GM19238 (cell line): Measurements from ENCODE around the gene PLCD3.
"Not testable (repeated sequence)": the region's sequence is repeated elsewhere in the genome, so short reads cannot be mapped to it uniquely, and the experiment has no call there.

Experiments
- DNase-seq: peaks from one replicate; pipeline ENCODE4 v3.0.0; 2011; ENCODE audit warnings: low spot score; ENCODE audit not compliant: insufficient read length

The PLCD3 gene

DNA sequence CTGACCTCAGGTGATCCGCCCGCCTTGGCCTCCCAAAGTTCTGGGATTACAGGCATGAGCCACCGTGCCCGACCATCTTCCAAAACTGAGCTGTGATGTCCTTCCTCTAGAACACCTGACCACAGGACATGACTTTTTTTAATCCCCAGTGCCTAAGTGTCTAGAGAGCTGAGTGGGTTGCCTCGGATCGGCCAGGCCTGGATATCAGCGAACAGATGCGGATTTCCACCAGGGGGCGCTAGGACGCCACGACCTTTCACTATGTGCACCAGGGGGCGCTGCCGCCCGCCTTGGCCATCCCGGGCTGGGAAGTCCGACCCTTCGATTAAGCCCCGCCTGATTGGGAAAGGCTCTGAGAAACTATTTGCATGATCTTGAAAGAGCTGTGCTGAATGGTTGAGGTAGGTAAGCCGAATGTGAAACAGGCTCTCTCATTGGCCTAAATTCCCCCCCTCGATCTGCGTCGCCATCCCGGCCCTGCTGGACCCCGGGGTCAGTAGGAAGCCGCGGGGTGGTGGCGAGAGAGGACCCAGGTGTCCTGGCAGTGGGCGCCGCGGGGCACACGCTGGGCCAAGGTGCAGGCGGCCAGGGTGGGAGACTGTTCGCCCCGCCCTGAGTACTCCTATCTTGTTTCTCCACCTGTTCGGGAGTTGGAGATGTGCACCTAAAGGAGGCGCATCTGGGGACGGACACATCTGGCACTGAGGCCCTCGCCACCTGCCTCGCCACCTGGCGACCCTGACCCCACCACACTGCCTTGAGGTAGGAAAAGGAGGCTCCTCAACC, 3.1 kb upstream of the PLCD3 start, which contains the start of gene ACBD4:
ACBD4 (plus strand) TSS at position 496 of the 786 bp plus-strand sequence. CDS start 458 bp downstream, outside the sequence.
- DNase-seq = peak; percentile 96

GRCh38 chr17:45132572-45133463, 503 bp upstream of the PLCD3 start:
- DNase-seq = peak; percentile 91

DNA sequence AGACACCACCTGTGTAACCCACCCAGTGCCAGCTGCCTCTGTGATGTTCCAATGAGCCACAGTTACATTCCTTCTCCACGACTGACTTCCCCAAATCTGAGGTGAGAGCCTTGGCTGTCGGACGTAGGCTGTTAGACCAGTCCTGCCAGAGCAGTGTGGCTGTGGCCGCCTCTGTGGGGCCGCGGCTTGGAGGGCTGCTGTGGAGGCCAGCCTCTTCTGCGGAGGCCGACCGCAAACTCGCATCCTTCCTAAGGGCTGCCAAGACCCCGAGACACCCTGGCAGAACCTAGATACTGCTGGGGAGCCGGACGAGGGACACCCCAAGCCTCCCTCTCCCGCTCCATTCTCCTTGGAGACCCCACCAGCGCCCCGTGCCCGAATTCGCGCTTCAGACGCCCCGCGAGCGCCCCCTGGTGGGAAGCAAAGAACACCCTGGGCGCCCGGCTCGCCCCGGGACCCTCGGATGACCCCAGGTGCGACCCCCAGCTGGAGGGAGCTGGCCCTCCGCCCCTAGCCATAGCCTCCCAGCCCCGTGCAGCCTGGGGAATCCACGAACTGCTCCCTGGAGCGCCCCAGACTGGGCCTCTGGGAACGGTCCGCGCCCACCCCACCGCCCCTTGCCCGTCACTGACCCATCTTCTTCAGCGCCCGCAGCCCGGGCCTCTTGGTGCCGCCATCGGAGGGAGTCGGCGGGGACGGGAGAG, 547 bp downstream of the PLCD3 start:
- peak; percentile 56 for DNase-seq

DNA sequence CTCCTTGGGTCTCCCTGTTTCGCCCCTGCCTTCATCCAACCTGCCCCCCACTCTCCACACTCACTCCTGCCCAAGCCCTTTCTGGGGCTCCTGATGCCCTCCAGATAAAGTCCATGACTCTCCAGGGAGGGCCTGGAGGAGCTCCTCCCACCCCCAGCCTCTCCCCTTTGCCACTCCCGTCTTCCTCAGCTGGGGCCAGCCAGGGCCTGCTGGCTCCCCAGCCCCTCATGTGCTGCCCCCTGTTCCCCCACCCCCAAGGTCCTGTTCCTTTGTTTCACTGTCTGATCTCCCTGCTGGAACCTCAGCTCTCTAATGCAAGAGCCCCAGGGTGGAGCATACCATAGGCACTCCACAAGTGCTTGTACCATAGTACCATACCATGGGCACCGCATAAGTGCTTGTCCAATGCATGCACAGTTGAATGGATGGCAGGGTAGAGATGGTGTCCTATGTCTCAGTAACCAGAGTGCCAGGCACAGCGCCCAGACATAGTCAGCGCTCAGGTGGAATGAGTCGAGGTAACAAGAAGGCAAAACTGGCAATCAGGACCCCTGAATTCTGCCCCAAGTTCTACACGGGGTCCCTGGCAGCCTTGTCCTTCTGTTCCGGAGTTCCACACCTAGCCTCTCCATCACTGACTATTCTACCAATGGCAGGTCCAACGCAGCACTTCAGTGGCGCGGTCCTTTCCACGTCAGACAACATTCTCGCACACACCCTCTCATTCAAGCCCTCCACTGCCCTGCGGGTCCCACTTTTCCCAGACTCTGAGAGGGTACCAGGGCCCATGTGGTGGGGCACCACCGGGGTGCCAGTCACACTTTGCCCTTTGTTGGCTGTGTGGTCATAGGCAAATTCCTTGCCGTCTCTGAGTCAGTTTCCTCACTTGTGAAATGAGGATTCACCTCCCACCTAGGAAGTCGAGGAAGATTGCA, 1.4 kb downstream of the PLCD3 start:
- DNase-seq = no peak

GRCh38 chr17:45129940-45130680, 2.2 kb downstream of the PLCD3 start:
- no peak for DNase-seq

GRCh38 chr17:45129426-45129939, 2.8 kb downstream of the PLCD3 start:
- DNase-seq = no peak

DNA sequence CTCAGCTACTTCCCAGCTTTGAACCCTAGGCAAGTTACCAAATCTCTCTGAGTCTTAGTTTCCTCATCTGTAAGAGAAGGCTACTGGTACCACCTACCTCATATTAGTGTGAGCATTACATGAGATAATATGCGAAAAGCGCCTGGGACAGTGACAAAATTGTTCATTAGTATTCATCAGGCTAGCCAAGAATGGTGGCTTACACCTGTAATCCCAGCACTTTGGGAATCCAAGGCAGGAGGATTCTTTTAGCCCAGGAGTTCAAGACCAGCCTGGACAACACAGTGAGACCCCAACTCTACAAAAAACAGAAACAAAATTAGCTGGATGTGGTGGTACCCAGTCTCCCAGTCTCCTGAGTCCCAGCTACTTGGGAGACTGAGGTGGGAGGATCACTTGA, 3.3 kb downstream of the PLCD3 start:
- DNase-seq = no peak

DNA sequence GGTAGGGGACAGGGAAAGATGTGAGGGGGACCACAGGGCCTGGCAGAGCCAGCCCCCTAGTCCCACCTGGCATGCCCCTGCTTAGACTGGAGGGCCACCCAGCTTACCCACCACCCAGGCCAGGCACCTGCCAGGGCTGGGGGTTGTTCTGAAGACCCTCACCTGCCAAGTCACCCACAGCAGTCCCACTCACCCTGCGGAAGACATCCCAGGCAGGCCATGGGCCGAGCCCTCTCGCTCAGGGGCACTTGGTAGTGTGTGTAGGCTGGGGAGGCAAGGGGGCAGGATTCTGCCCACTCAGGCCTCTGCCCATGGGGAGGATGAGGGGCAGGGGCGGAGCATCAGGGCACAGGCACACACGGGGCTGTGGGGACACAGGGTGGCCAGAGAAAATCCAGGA, 4.0 kb downstream of the PLCD3 start:
- DNase-seq = no peak

DNA sequence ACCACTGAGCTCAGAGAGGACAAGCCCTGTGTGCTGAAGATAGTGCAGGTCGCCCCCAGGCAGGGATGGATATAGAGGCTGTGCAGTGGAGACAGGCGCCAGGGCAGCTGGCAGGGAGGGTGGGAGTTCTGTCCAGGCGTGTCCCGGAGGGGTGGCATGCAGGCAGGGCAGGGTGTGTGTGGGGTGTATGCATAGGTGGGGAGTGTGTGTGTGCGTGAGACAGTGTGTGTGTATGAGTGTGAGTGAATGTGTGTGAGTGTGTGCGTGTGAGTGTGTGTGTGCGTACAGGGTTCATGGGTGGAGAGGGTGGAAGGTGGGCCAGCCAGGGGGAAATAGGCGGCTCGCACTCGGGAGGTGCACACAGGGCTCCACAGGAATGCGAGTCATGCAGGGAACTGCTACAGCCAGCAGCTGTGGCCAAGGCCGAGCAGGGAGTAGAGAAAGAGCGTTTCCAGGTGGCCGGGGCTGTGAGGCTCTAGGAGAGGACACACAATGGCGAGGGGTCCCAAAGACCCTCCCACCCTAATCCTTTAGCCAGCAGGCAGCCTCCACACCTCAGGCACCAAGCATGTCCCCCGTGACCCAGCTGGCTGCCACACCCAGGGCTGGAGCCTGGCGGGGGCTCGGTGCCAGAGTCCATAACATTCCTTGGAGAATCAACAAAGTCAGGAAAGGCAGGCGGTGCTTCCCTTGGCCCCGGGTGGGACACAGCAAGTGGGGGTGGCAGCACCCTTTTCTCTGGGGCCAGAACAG, 4.6 kb downstream of the PLCD3 start:
- DNase-seq = no peak

DNA sequence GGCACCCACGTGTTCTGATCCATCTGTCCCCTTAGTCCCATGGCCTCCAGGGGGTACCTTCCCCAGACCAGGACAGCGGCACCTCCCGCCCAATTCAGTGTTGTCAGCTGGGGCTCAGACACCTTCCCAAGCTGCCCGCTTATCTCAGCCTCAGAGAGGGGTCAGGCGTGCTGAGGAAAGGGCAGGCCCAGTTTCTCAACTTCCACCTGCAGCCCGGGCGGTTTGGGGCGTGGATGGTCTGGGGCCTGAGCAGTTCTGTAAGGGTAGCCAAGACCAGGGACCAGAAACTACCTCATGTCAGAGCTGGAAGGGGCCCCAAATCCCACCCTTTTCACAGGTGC, 5.1 kb downstream of the PLCD3 start:
- no peak for DNase-seq

DNA sequence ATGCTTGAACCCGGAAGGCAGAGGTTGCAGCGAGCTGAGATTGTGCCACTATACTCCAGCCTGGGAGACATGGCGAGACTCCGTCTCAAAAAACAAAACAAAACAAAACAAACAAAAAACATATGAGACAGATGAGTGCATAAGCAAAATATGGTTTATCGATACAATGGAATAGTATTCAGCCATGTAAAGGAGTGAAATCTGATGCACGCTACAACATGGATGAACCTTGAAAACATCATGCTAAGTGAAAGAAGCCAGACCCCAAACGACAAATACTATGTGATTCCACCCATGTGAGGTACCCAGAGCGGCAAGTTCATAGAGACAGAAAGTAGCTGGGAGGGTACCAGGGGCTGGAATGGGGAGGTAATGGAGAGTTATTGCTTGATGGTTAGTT, 6.8 kb downstream of the PLCD3 start:
- DNase-seq = no peak

GRCh38 chr17:45124797-45125122, 7.6 kb downstream of the PLCD3 start:
- DNase-seq = not testable (repeated sequence)

GRCh38 chr17:45123930-45124796, 8.2 kb downstream of the PLCD3 start:
- DNase-seq = no peak

DNA sequence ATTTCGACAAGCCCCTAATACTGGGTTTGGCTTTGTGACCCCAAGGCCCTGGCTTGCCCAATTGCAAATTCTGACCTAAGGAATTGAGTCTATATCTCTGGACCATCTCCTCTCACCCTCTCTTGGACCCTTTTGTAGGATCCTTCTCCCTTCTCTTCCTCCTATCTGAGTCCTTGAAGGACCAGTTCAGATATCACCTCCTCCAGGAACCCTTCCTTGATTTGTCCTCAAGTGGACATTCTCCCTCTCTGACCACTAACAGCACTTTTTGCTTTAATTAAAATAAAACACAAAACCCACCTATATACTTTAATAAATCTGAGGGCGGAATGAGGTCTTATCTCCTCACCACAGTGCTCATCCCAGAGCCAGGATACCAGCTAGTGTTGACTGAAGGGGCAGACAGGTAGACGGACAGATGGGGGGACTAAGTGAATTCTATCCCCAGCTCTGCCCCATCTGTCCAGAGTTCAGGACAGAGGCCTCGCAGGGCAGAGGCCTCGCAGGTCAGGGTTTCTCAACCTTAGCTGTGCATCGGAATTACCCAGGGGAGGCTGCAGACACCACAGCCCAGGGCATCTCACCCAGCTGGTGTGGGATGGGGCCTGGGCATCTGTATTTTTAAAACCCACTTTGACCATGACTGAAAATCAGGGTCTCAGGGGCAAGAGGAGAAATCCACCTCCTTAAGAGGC, 9.1 kb downstream of the PLCD3 start:
- DNase-seq = no peak

DNA sequence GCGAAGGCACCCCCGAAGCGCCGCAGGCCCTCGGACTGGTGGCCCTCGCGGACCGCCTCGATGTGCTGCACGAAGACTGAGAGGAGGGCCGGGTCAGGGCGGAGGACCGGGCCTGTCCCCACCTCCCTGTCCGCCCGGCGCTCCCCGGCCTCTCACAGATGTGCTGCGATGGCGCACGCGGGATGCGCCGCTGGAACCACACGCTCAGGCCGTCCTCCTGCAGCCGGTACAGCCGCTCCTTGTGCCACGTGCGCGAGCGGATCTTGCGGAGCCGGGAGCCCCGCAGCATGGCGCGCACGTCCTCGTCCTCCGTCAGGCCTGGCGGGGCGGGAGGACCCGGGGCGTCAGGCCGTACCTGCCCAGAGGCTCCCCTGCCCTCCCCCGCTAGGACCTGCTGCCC, 11.3 kb downstream of the PLCD3 start:
- no peak for DNase-seq

DNA sequence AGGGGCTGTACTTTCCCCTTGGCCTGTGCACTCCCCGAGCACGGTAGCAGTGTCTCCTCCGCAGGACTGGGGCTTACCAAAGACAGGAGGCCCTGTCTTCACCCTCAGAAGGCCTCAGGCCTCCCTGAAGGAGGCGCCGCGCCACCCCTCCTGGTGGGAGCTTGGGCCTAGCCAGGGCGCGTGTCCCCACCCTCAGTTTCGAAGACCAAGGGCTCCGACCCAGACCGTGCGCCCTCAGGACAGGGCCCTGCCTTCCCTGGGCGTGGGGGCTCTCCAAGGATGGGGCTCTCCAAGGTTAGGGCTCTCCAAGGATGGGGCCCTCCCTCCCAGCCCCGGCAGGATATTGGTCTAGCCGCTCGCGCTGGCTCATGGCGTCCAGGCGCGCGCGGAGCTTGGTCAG, 11.8 kb downstream of the PLCD3 start:
- no peak for DNase-seq

DNA sequence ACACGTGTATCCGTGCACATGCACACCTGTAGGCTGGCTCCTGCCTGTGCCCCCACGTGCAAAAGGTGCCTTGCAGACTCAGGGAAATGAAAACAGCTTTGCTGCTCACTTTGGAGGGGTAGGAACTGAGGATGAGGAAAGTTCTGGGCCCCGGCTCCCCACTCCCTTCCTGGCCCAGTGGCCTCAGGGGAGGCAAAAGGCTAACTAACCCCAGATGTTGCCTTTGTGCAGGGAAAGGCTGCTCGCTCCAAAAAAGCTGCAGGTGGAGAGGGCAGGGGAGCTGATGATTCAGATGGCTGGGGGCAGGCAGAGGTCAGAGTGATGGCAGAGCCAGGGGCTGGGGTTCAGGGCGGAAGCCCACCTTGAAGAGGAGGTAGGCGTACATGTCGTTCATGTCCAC, 12.4 kb downstream of the PLCD3 start:
- no peak for DNase-seq

DNA sequence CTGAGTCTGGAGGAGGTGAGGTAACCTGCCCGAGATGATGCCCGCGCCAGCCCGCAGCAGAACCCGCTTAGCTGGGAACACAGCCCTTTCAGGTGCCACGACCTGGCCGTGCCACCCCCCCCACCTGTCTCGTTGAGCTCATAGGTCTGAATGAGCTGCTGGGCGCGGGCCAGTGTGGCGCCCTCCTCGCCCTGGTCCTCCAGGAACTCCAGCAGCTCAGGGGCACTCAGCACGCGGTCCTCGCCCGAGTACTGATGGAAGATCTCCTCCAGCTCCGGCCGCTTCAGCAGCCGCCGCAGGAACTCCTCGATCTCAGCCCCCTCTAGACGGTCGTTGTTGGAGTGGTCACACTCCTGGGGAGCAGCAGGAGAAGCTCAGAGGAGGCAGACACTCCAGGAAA, 13.6 kb downstream of the PLCD3 start:
- no peak for DNase-seq
